Activated CD8-positive, alpha-beta T cell treated with anti-CD3 and anti-CD28 coated beads for 36 hours (primary cell): ENCODE results near the gene NUP188. TPM values are rescaled to one million over a fixed set of nuclear protein-coding genes. Genes with fewer than 3 reads are reported as not detected.

Experiments used
- ATAC-seq: fragments of 200-7000 bp; cut with Tn5 transposase; one replicate; pipeline ENCODE4 v1.10.0; 2021; ENCODE audit warnings: mild to moderate bottlenecking, moderate library complexity
- CTCF ChIA-PET: fragments of 350-600 bp; sonication (Branson Sonifier 250); formaldehyde crosslinking; loops from one replicate; lab custom pipeline; 2021; ENCODE audit warnings: antibody characterized with exemption; lab: Charles Lee
- POLR2A ChIA-PET: fragments of 350-600 bp; sonication (Branson Sonifier 250); formaldehyde crosslinking; loops from one replicate; lab custom pipeline; 2021; ENCODE audit warnings: antibody characterized with exemption; lab: Charles Lee
- DNase-seq: peaks from one replicate; pipeline ENCODE4 v3.0.0-alpha.2; 2020
- H3K27ac Mint-ChIP-seq: one replicate; pipeline ENCODE4 v1.8.0; 2021; ENCODE audit warnings: mild to moderate bottlenecking, mixed read lengths
- H3K27me3 Mint-ChIP-seq: one replicate; pipeline ENCODE4 v1.8.0; 2021; ENCODE audit warnings: mixed read lengths
- H3K36me3 Mint-ChIP-seq: one replicate; pipeline ENCODE4 v1.8.0; 2021; ENCODE audit warnings: low read depth, mixed read lengths
- H3K4me1 Mint-ChIP-seq: one replicate; pipeline ENCODE4 v1.8.0; 2021; ENCODE audit warnings: low read depth, mixed read lengths
- H3K4me3 Mint-ChIP-seq: one replicate; pipeline ENCODE4 v1.8.0; 2021; ENCODE audit warnings: mild to moderate bottlenecking, moderate library complexity, mixed read lengths
- H3K9me3 Mint-ChIP-seq: one replicate; pipeline ENCODE4 v1.8.0; 2021; ENCODE audit warnings: mixed read lengths
- CTCF ChIP-seq: fragments of 200-600 bp; IDR thresholded peaks from one replicate; pipeline ENCODE4 v1.8.0; 2022; ENCODE audit warnings: antibody characterized with exemption, mild to moderate bottlenecking
- intact Hi-C: fragments of 100-400 bp; cut with micrococcal nuclease; formaldehyde crosslinking; loops from one replicate; pipeline ENCODE4 v1.10.0; 2022
- total RNA-seq, 2 experiments: library from RNA; stranded (reverse); gene quantifications; one replicate each; pipeline ENCODE4 v1.2.3, GENCODE V29; 2021

NUP188 gene
- total RNA-seq, 2 experiments from 2014 or later: 96.2 to 110 TPM

DNA sequence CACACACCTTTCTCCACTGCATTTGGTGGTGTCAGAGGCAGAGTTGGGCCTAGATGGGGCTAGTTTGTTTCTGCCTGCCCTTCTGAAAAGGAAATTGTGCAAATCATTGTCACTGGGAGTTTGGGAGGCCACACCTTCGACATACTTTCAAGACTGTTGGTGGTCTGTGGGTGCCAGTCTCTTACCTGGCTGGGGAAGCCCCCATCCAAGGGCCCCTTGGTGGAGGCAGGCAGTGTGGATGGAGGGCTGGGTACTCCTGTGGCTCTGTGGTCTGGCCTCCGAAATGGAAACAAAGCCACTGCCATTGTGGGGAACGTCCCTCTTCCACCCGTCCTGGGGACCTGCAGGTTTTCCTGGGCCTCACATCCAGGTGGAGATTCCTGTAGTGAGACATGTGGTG, 37.6 kb upstream of the NUP188 start:
- DNase-seq: peak; percentile 45
- no peaks in the 10 kb centered on the region for H3K27me3 Mint-ChIP-seq
- ATAC-seq: peak; percentile 49
- TF ChIP-seq CTCF: no peak
- peaks cover 37% of the 10 kb centered on the region for H3K36me3 Mint-ChIP-seq
- POLR2A ChIA-PET: interaction anchor here (0.7 kb wide), 1 partner anchor 8 kb away, joined by 4 read pairs; no protein-coding TSS in a partner anchor
- H3K4me3 Mint-ChIP-seq: no peak overlapping the region
- CTCF ChIA-PET: no interaction called here
- intact Hi-C loops: no loop called here
- H3K4me1 Mint-ChIP-seq: peaks cover 67% of the 10 kb centered on the region
- H3K9me3 Mint-ChIP-seq: no peaks in the 10 kb centered on the region
- peak overlapping the region; percentile 69 for H3K27ac Mint-ChIP-seq

DNA sequence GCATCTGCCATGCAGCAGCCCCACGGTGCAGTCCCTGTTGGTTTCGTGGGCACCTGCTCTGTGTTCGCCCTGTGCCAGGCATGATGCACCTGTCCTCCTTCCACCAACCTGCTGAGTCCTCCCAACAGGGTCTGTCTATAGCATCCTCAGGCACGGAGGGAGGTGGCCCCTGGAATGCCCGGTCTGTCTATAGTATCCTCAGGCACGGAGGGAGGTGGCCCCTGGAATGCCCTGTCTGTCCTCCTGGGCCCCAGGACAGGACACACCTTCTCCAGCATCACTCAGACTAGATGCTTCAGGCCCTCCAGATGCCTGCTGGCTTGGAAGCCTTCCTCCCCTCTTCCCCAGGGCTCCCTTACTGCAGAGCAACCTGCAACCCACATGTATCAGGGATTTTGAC, 36.6 kb upstream of the NUP188 start:
- no peak for TF ChIP-seq CTCF
- Mint-ChIP-seq H3K27ac (peak overlapping the region; percentile 0), H3K4me3 (no peak overlapping the region), H3K36me3 (peaks cover 39% of the 10 kb centered on the region), H3K9me3 (no peaks in the 10 kb centered on the region), H3K27me3 (no peaks in the 10 kb centered on the region), H3K4me1 (peaks cover 64% of the 10 kb centered on the region)
- no peak for ATAC-seq
- CTCF ChIA-PET: no interaction called here
- POLR2A ChIA-PET: interaction anchor here (0.7 kb wide), 1 partner anchor 9 kb away, joined by 4 read pairs; no protein-coding TSS in a partner anchor
- DNase-seq: no peak
- intact Hi-C loops: no loop called here

DNA sequence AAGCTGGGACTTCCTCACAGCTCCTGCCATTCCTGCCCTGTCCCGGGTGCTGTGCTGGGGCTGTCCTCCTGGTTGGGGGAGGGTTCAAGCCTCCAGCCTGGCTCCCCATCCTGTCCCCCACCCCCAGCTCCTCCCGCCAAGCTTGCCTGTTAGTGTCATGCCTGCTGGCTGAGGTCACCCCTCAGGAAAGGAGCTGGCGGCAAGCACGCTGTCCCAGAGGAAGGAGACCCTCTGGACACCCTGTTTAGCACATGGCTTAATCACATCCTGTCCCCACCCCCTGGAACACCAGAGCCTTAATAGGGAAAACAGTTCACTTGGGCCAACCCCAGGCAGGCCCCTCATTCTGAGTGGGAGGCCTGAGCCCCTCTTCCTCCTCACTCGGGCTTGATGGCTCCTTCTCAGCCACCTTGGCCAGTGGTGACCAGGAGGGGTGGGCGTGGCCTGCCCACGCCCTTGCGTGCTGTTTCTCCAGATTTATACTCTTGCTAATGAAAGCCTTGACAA, 35.9 kb upstream of the NUP188 start:
- Mint-ChIP-seq H3K4me1 (peaks cover 63% of the 10 kb centered on the region), H3K36me3 (peaks cover 42% of the 10 kb centered on the region), H3K4me3 (no peak overlapping the region), H3K9me3 (no peaks in the 10 kb centered on the region), H3K27me3 (no peaks in the 10 kb centered on the region), H3K27ac (peak overlapping the region; percentile 0)
- TF ChIP-seq CTCF: no peak
- ATAC-seq (no peak), DNase-seq (no peak)
- intact Hi-C loops: no loop called here
- POLR2A ChIA-PET: interaction anchor here (0.6 to 1.9 kb wide), 2 partner anchors 9 to 34 kb away, joined by 3 to 9 read pairs; no protein-coding TSS in a partner anchor
- CTCF ChIA-PET: interaction anchor here (1.2 kb wide), 1 partner anchor 17 kb away, joined by 4 read pairs; no protein-coding TSS in a partner anchor

DNA sequence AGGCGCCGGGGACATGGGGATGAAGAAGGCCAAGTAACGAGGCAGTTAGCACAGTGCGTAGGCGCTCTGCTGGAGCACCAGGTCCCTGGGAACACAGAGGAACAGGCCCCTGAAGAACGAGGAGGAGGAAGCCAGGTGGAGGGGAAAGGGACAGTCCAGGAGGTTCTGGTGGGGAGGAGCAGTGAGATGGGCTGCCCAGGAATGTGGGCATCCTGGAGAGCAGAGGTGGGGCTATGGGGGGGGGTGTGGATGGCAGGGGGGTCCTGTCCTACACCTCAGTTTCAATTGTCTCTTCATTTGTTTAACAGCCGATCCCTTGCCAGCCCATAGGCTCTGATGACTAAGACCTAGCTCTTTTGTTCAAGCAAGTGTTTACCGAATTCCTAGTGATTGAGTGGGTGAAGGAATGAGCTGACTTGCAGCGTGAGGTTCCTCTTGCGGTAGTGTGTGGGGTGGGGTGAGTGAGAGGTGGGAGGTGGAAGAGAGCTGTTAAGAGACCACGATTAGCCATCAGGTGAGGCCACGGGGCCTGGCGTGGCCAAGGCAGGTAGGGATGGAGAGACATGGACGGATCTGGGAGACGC, 35.1 kb upstream of the NUP188 start:
- intact Hi-C loops: no loop called here
- DNase-seq: peak; percentile 34

More for the DNA sequence above, 35.1 kb upstream of the NUP188 start:
- H3K4me1 Mint-ChIP-seq: peaks cover 61% of the 10 kb centered on the region
- no peaks in the 10 kb centered on the region for H3K27me3 Mint-ChIP-seq
- peak overlapping the region; percentile 69 for H3K27ac Mint-ChIP-seq
- CTCF ChIA-PET: interaction anchor here (0.9 to 1.2 kb wide), 2 partner anchors 15 to 16 kb away, joined by 3 to 4 read pairs; no protein-coding TSS in a partner anchor
- H3K36me3 Mint-ChIP-seq: peaks cover 44% of the 10 kb centered on the region
- peak; percentile 24 for ATAC-seq
- H3K4me3 Mint-ChIP-seq: no peak overlapping the region
- no peak for TF ChIP-seq CTCF
- POLR2A ChIA-PET: interaction anchor here (1.0 to 1.9 kb wide), 2 partner anchors 10 to 19 kb away, joined by 3 to 9 read pairs; no protein-coding TSS in a partner anchor
- no peaks in the 10 kb centered on the region for H3K9me3 Mint-ChIP-seq
